GM21717 (cell line): ENCODE results near the gene LSM14A.
A peak's percentile ranks its signal among the peaks of the same experiment; 100 is the strongest.
"Not testable (repeated sequence)": the region's sequence is repeated elsewhere in the genome, so short reads cannot be mapped to it uniquely, and the experiment has no call there.

Experiments
- ATAC-seq: cut with Tn5 transposase; IDR thresholded peaks from one replicate; pipeline ENCODE4 v1.9.1; 2021; ENCODE audit warnings: mild to moderate bottlenecking, moderate library complexity; ENCODE audit not compliant: unreplicated experiment

LSM14A gene

DNA sequence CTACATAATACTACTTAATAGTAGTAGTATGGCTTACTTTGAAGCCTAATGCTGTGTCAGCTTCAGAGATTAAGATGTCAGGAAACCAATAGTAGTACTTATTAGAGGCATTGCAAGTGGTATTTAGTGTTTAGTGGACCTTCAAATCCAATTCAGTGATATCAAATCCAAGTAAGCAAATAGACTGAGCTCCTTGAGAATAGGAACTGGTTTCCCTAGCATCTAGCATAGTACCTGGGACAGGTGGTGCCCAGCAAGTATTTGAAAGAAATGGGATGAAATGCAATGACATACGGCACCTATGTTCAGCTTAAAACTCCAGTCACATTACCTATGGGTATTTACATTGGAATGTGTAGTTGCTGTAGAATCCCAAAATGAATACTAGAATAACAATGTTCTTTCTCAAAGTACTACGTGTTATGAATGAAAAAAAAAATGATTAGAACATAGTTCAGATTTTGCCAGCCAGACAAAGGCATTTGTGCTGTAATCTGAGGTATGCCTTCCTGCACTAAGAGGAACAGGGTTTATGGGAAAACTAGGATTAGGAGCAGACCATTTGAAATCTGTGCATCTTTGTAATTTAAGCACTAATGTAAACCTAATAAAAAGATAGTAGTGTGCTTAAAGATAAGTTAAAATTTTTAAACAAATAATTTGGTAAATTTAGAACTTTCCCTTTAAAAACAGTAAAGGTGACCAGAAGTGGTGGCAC lies 17.1 kb downstream of the LSM14A start:
- ATAC-seq, result no peak

DNA sequence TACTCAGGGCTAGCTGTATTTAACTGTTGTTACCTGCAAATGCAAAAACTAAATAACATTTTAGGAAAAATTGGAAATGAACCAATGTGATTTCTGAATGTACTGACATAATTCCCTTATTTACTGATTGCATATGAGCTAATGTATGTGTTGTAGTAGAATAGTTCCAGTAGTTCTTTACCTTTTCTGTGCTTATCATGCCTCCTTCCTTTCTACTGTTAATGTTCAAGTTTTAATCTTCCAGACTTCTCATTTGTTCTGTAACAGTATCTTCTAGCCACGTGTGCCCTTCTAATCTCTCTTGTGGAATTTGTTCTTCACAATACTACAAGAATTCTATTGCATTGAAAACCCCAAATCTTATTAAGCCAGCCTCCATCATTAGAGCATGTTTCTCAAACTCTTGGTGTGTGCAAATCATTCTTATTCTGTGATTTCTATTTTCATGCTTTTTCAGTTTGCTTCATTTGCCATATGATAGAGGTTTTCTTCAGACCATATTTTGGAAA lies 17.7 kb downstream of the LSM14A start:
- no peak for ATAC-seq

DNA sequence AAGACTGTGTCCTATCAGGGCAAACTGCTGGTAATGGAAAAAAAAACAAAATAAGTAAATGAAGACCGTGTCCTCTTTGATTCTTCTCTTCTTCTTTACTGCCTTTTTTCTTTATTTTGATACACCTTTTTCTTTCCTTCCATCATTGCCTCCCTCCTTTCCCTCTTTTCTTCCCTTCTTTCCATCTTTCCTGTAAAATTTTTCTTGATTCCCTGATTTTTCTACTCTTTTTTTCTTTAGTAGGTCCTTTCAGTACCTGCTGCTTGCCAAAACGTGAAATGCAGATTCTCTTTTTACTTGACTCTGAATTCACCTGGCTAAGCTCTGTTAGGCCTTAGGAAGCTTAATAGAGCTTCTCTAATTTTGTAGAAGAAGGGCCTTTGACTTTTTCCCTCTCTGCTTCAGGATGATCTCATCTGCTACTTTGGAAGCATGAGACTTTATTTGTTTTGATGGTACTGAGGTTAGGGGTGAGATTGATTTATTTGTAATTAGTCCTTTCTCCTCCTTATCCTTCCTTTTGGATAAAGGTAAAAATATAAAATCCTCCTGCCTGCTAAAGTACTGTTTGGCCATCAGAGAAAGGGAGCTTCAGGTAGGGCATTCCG lies 19.2 kb downstream of the LSM14A start:
- no peak for ATAC-seq

- ATAC-seq, result no peak
Measured at GRCh38 chr19:34193439-34193838, 21.1 kb downstream of the LSM14A start.

GRCh38 chr19:34193876-34194275 lies 21.6 kb downstream of the LSM14A start:
- ATAC-seq, result no peak

DNA sequence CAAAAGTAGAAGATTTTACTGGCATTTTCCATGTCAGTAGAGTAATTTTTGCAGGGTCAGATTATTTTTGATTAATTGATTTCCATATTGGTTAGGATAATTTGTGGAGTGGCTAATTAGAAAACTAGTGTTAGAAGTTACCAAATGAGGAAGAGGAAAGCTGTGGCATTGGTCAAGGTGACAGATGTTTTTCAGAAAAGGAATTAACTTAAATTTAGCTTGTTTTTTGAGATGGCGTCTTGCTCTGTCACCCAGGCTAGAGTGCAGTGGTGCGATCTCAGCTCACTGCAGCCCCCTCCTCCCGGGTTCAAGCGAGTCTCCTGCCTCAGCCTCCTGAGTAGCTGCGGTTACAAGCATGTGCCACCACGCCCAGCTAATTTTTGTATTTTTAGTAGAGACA lies 28.8 kb downstream of the LSM14A start:
- no peak for ATAC-seq

DNA sequence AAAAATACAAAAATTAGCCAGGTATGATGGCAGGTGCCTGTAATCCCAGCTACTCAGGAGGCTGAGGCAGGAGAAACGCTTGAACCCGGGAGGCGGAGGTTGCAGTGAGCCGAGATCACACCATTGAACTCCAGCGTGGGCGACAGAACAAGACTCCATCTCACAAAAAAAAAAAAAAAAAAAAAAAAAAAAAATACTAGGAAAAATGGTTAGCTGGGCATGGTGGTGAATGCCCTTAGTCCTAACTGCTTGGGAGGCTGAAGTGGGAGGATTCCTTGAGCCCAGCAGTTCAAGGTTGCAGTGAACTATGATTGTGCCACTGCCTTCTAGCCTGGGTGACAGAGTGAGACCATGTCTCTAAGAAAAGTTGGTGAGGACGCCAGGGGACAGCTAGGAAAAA lies 33.0 kb downstream of the LSM14A start:
- ATAC-seq, result not testable (repeated sequence)

GRCh38 chr19:34208291-34208884 lies 36.1 kb downstream of the LSM14A start:
- ATAC-seq, result no peak

- ATAC-seq, result no peak
Measured at GRCh38 chr19:34209726-34210125, 37.4 kb downstream of the LSM14A start.

GRCh38 chr19:34213283-34213682 lies 41.0 kb downstream of the LSM14A start:
- ATAC-seq, result no peak

DNA sequence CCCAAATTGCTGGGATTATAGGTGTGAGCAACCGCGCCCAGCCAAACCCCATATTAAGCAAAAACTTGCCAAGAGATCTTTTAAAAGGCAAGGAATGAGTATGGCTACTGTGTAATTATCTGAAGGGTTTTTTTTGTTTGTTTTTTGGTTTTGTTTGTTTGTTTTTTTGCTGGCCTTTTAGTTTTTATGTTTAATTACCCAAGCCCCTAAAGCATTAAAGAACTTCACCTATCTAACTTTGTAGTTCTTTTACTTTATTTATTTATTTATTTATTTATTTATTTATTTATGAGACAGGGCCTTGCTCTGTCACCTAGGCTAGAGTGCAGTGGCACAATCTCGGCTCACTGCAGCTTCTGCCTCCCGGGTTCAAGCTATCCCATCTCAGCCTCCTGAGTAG lies 41.7 kb downstream of the LSM14A start:
- ATAC-seq, result no peak

GRCh38 chr19:34215006-34215665 lies 42.8 kb downstream of the LSM14A start:
- no peak for ATAC-seq

DNA sequence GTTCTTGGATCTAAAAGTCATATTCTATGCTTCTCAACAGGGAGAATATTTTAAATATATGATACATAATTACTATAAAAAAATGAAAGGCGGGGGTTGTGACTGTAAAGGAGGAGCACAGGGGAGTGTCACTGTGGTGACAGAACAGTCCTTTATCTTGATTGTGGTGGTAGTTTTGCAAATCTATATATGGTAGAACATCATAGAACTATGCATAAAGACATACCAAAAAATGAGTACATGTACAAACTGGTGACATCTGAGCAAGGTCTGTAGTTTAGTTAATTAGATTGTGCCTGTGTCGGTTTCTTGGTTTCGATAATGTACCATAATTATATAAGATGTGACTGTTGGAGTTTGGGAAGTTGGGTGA lies 43.3 kb downstream of the LSM14A start:
- no peak for ATAC-seq

GRCh38 chr19:34216745-34217219 lies 44.5 kb downstream of the LSM14A start:
- ATAC-seq, result not testable (repeated sequence)

DNA sequence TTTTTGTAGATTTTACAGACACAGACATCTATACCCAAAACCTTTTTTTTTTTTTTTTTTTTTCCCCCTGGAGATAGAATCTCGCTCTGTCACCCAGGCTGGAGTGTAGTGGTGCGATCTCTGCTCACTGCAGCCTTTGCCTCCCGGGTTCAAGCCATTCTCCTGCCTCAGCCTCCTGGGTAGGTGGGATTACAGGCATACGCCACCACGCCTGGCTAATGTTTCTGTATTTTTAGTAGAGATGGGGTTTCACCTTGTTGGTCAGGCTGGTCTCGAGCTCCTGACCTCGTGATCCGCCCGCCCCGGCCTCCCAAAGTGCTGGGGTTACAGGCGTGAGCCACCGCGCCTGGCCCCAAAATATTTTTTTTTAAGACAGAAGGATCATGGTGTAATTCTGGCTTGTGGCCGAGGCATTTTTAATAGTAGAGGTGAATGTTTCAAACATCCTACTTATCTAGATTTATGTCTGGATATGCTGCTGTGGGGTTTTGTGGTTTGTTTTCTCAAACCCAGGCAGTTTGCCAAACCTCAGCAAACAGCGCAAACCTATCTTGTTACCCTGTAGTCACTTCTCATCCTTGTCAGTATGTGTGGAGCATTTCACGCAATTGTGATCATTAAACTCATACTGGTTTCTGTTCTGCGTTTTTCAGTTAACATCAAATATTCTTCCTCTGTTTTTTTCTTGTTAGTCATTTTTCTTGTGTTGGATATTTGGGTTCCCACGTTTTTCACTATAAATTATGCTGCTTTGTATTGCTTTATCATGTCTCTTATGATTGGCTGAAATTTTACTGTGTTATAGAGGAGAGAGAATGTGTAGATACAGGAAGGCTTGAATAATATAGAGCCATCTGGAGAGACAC lies 45.9 kb downstream of the LSM14A start:
- ATAC-seq, result peak; percentile 52

GRCh38 chr19:34218818-34219164 lies 46.5 kb downstream of the LSM14A start:
- no peak for ATAC-seq

DNA sequence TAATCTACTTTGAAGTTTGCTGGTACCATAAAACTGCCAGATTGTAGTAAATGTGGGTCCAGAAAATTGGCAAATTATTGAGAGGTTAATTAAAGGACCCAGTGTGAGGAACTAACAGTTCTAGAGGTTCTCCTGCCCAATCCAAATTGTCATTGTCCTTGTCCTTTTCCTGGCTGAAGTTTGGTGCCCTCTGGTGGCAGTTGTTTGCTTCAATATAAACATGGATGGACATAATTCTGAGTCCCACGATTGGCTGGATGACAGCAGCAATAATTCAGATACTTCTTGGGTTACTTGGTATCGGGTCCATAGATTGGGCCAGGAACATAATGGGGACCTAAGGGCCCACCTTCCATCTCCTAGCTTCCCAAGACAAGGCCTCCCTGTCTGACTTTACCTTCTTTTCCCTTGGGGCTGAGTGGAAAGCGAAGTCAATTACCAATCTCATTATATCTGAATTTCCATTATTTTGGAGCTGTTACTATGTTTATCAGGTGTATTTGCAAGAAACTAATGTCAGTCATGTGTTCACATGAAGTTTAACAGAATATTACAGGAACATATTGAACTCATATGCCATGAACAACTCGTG lies 48.3 kb downstream of the LSM14A start:
- no peak for ATAC-seq

GRCh38 chr19:34222386-34222785 lies 50.1 kb downstream of the LSM14A start:
- ATAC-seq, result no peak

DNA sequence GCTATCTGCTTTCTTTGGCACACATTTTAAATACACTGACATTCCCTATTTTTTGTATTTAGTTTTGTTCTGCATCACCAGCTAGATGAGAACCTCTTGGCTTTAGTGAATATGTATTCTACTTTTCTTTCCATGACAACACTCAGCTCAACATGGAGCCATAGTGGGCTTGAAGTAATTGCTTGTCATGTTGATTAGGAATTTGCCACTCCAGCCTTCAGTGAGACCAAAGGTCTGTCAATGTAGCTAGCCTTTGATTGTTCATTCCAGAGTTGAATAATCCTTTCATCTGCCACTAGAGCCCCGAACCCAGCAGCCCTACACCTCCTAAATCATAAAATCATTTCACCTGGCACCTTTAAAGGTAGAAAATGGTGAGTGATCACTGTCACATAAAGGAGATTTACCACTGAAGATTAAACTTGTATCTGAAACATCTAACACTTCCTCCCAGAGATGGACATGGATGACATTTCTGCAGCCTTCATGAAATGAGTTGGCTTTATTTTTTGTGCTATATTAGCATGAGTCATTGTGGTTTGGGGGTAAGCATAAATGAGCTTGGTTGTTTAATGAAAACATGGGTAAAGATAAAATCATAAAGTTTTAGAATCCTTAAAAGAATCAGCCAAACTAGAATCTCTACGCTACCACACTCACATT lies 52.8 kb downstream of the LSM14A start:
- ATAC-seq, result no peak

DNA sequence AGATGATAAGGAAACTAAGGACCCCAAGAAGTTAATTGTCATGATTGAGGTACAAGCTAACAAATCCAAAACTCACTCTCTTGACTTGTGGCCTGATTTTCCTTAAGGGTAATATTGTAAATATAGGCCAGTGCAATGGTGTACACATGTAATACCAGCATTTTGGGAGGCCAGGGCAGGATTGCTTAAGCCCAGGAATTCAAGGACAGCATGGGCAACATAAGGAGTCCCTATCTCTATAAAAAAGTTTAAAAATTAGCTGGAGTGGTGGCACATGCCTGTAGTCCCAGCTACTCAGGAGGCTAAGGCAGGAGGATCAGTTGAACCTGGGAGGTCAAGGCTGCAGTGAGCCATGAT lies 53.3 kb downstream of the LSM14A start:
- no peak for ATAC-seq
